Activated T-cell treated with anti-CD3 and anti-CD28 coated beads for 4 hours (primary cell): ENCODE results near the gene EIF4ENIF1.
"Not testable (repeated sequence)": the region's sequence is repeated elsewhere in the genome, so short reads cannot be mapped to it uniquely, and the experiment has no call there.

Experiments
- DNase-seq: peaks from one replicate; pipeline ENCODE4 v3.0.0-alpha.2; 2020

The EIF4ENIF1 gene

GRCh38 chr22:31493355-31493754, 3.7 kb upstream of the EIF4ENIF1 start:
- not testable (repeated sequence) for DNase-seq

GRCh38 chr22:31492151-31492550, 2.5 kb upstream of the EIF4ENIF1 start:
- no peak for DNase-seq

- no peak for DNase-seq
Measured at GRCh38 chr22:31491218-31491962, 1.7 kb upstream of the EIF4ENIF1 start.

GRCh38 chr22:31490496-31490925, 869 bp upstream of the EIF4ENIF1 start:
- peak; percentile 36 for DNase-seq

- DNase-seq = no peak
Measured at GRCh38 chr22:31488988-31489617, 539 bp downstream of the EIF4ENIF1 start.

- DNase-seq = no peak
Measured at GRCh38 chr22:31488346-31488883, 1.2 kb downstream of the EIF4ENIF1 start.

GRCh38 chr22:31486951-31487350, 2.7 kb downstream of the EIF4ENIF1 start:
- no peak for DNase-seq

GRCh38 chr22:31486369-31486768, 3.3 kb downstream of the EIF4ENIF1 start:
- DNase-seq = not testable (repeated sequence)

GRCh38 chr22:31482470-31482869, 7.2 kb downstream of the EIF4ENIF1 start:
- not testable (repeated sequence) for DNase-seq

GRCh38 chr22:31481129-31481528, 8.5 kb downstream of the EIF4ENIF1 start:
- DNase-seq = no peak

- no peak for DNase-seq
Measured at GRCh38 chr22:31477329-31477728, 12.3 kb downstream of the EIF4ENIF1 start.

GRCh38 chr22:31475800-31476199, 13.8 kb downstream of the EIF4ENIF1 start:
- no peak for DNase-seq

GRCh38 chr22:31474743-31475142, 14.9 kb downstream of the EIF4ENIF1 start:
- no peak for DNase-seq

GRCh38 chr22:31465307-31465706, 24.3 kb downstream of the EIF4ENIF1 start:
- no peak for DNase-seq

GRCh38 chr22:31461699-31462098, 27.9 kb downstream of the EIF4ENIF1 start:
- DNase-seq = no peak

GRCh38 chr22:31451709-31452571, 37.7 kb downstream of the EIF4ENIF1 start:
- DNase-seq = no peak

GRCh38 chr22:31449506-31449905, 40.1 kb downstream of the EIF4ENIF1 start:
- no peak for DNase-seq

- no peak for DNase-seq
Measured at GRCh38 chr22:31448382-31448781, 41.3 kb downstream of the EIF4ENIF1 start.

GRCh38 chr22:31447337-31447736, 42.3 kb downstream of the EIF4ENIF1 start:
- no peak for DNase-seq

- DNase-seq = no peak
Measured at GRCh38 chr22:31446767-31447166, 42.9 kb downstream of the EIF4ENIF1 start.

GRCh38 chr22:31446208-31446607, 43.4 kb downstream of the EIF4ENIF1 start:
- DNase-seq = no peak

- DNase-seq = no peak
Measured at GRCh38 chr22:31445642-31446041, 44.0 kb downstream of the EIF4ENIF1 start.

- DNase-seq = no peak
Measured at GRCh38 chr22:31443516-31443915, 46.1 kb downstream of the EIF4ENIF1 start.
